T-cell (primary cell): Measurements from ENCODE around the gene GID8. TPM values are rescaled to one million over a fixed set of nuclear protein-coding genes. Genes with fewer than 3 reads are reported as not detected.

Experiments
- ATAC-seq, 4 experiments: fragments of 200-7000 bp in 3 of 4; fragments of 150-1000 bp in 1 of 4; cut with Tn5 transposase; replicated peaks in 1 of 4; 1 replicate in 3 of 4; 2 replicates in 1 of 4; pipeline ENCODE4 v1.10.0; 2021; ENCODE audit warnings: moderate library complexity in 3 of 4, mild to moderate bottlenecking in 2 of 4, moderate number of reproducible peaks in 1 of 4
- CTCF ChIA-PET, 2 donors: fragments of 300-600 bp; sonication (Branson Sonifier 250); formaldehyde crosslinking; loops; one replicate each; lab custom pipeline; 2022; ENCODE audit warnings: antibody characterized with exemption in 2 of 2; lab: Charles Lee
- POLR2A ChIA-PET, 2 donors: fragments of 300-600 bp; sonication (Branson Sonifier 250); formaldehyde crosslinking; loops; one replicate each; lab custom pipeline; 2022; ENCODE audit warnings: antibody characterized with exemption in 2 of 2; lab: Charles Lee
- DNase-seq, 35 experiments: peaks; one replicate each; pipeline versions ENCODE4 v3.0.0 to v3.0.0-alpha.2; 2013 to 2023
- H3K27ac ChIP-seq: one replicate; pipeline ENCODE4 v1.5.1; 2013; ENCODE audit warnings: low read length
- H3K27me3 ChIP-seq, 2 experiments: replicated peaks in 1 of 2; 1 replicate in 1 of 2; 2 replicates in 1 of 2; pipeline versions ENCODE4 v1.6.1 to v1.7.0; 2013; ENCODE audit warnings: low read length in 1 of 2, mixed read lengths in 1 of 2; ENCODE audit not compliant: control insufficient read depth in 2 of 2, insufficient read depth in 2 of 2; ENCODE audit errors: extremely low read depth in 1 of 2
- H3K36me3 ChIP-seq, 2 donors: 1 replicate in 1 of 2; 2 replicates in 1 of 2; pipeline versions ENCODE4 v1.6.1 to v1.7.0; 2013; ENCODE audit warnings: low read length in 1 of 2; ENCODE audit not compliant: control insufficient read depth in 2 of 2, insufficient read depth in 1 of 2; ENCODE audit errors: extremely low read depth in 1 of 2
- H3K4me1 ChIP-seq, 2 experiments: 1 replicate in 1 of 2; 2 replicates in 1 of 2; pipeline versions ENCODE4 v1.6.1 to v1.7.0; 2013; ENCODE audit warnings: low read length in 2 of 2, mixed read lengths in 1 of 2; ENCODE audit not compliant: insufficient read depth in 2 of 2, control insufficient read depth in 1 of 2; ENCODE audit errors: extremely low read depth in 1 of 2
- H3K4me3 ChIP-seq, 2 donors: 1 replicate in 1 of 2; 2 replicates in 1 of 2; pipeline versions ENCODE4 v1.5.1 to v1.7.0; 2013; ENCODE audit warnings: mild to moderate bottlenecking in 2 of 2, low read length in 1 of 2, moderate library complexity in 1 of 2; ENCODE audit not compliant: control insufficient read depth in 1 of 2; ENCODE audit errors: extremely low read depth in 1 of 2
- H3K9me3 ChIP-seq: 2 replicates; pipeline ENCODE4 v1.7.0; 2013
- H3K27ac Mint-ChIP-seq, 2 donors: one replicate each; pipeline ENCODE4 v1.8.0; 2020 to 2021; ENCODE audit warnings: mild to moderate bottlenecking in 2 of 2, mixed read lengths in 2 of 2
- H3K27me3 Mint-ChIP-seq, 2 donors: one replicate each; pipeline ENCODE4 v1.8.0; 2021 to 2022; ENCODE audit warnings: mixed read lengths in 2 of 2
- H3K36me3 Mint-ChIP-seq: one replicate; pipeline ENCODE4 v1.8.0; 2021; ENCODE audit warnings: mixed read lengths
- H3K4me1 Mint-ChIP-seq, 3 donors: one replicate each; pipeline ENCODE4 v1.8.0; 2020 to 2022; ENCODE audit warnings: mixed read lengths in 3 of 3, mild to moderate bottlenecking in 1 of 3
- H3K4me3 Mint-ChIP-seq, 3 donors: one replicate each; pipeline ENCODE4 v1.8.0; 2020 to 2022; ENCODE audit warnings: mild to moderate bottlenecking in 3 of 3, mixed read lengths in 3 of 3, moderate library complexity in 3 of 3
- H3K9me3 Mint-ChIP-seq, 3 donors: one replicate each; pipeline ENCODE4 v1.8.0; 2020 to 2022; ENCODE audit warnings: mixed read lengths in 3 of 3
- WGBS: methylation state at CpG from one replicate; pipeline ENCODE4 v1.1.5; 2013; ENCODE audit warnings: missing lambda C conversion rate; ENCODE audit not compliant: insufficient coverage; 5-methylcytosine and 5-hydroxymethylcytosine counted together
- total RNA-seq, 35 experiments: library from RNA in 6 of 35; stranded (reverse) in 6 of 35; fragments of 120-200 nt in 1 of 35; gene quantifications; one replicate each; pipeline versions ENCODE4 v1.2.1 to v1.2.4 and lab custom pipeline; 2013 to 2026

Gene GID8
- total RNA-seq, 5 donors from 2014 or later (not counting 1 experiment from before 2014, with no cell fraction given) = 33.1 to 43.4 (median 41.2) TPM

- Mint-ChIP-seq H3K36me3 (peaks cover 64% of the 10 kb centered on the region), H3K27me3 (no peaks in the 10 kb centered on the region), H3K4me3 (no peak overlapping the region), H3K27ac (no peak overlapping the region), H3K9me3 (no peaks in the 10 kb centered on the region), H3K4me1 (peaks cover 15 to 31% (median 17%) of the 10 kb centered on the region in 3 donors)
- POLR2A ChIA-PET = no interaction called here
- Histone ChIP-seq H3K9me3 (no peaks in the 10 kb centered on the region), H3K36me3 (peaks cover 21 to 89% of the 10 kb centered on the region in 2 donors), H3K27me3 (no peaks in the 10 kb centered on the region), H3K4me3 (no peak overlapping the region), H3K4me1 (peaks cover 0 to 1% of the 10 kb centered on the region in 2 experiments), H3K27ac (no peak overlapping the region)
- no peak for ATAC-seq
- CTCF ChIA-PET = interaction anchor here (0.7 to 1.2 kb wide), 2 partner anchors 27 to 76 kb away, joined by 3 read pairs; no protein-coding TSS in a partner anchor
- 96% methylated on average over 23 of the region's 25 CpGs for WGBS
- DNase-seq = no peak
Measured at GRCh38 chr20:62945771-62946339, 7.9 kb downstream of the GID8 start.

- POLR2A ChIA-PET = no interaction called here
- H3K4me3 ChIP-seq = no peak overlapping the region
- Mint-ChIP-seq H3K36me3 (peaks cover 57% of the 10 kb centered on the region), H3K4me3 (no peak overlapping the region), H3K9me3 (no peaks in the 10 kb centered on the region), H3K27ac (no peak overlapping the region), H3K27me3 (no peaks in the 10 kb centered on the region), H3K4me1 (peaks cover 8 to 22% (median 11%) of the 10 kb centered on the region in 3 donors)
- peaks cover 21 to 78% of the 10 kb centered on the region in 2 donors for H3K36me3 ChIP-seq
- H3K27me3 ChIP-seq = no peaks in the 10 kb centered on the region
- no peak for DNase-seq
- 85% methylated on average over 8 of the region's 10 CpGs for WGBS
- CTCF ChIA-PET = interaction anchor here in 1 of 2 donors (0.7 kb wide), 1 partner anchor 75 kb away, joined by 3 read pairs; no protein-coding TSS in a partner anchor
- no peaks in the 10 kb centered on the region for H3K9me3 ChIP-seq
- ATAC-seq = no peak
- peaks cover 4 to 9% of the 10 kb centered on the region in 2 experiments for H3K4me1 ChIP-seq
- H3K27ac ChIP-seq = no peak overlapping the region
Measured at GRCh38 chr20:62946918-62947317, 9.0 kb downstream of the GID8 start.

- no peaks in the 10 kb centered on the region for H3K27me3 ChIP-seq
- 97% methylated on average over 15 of the region's 17 CpGs for WGBS
- Mint-ChIP-seq H3K27me3 (no peaks in the 10 kb centered on the region), H3K4me3 (no peak overlapping the region), H3K9me3 (no peaks in the 10 kb centered on the region), H3K4me1 (peaks cover 11 to 21% (median 15%) of the 10 kb centered on the region in 3 donors), H3K36me3 (peaks cover 50% of the 10 kb centered on the region), H3K27ac (no peak overlapping the region)
- H3K9me3 ChIP-seq = no peaks in the 10 kb centered on the region
- DNase-seq (no peak), ATAC-seq (no peak)
- H3K4me1 ChIP-seq = peaks cover 4 to 17% of the 10 kb centered on the region in 2 experiments
- ChIA-PET CTCF (no interaction called here), POLR2A (no interaction called here)
- H3K27ac ChIP-seq = no peak overlapping the region
- H3K4me3 ChIP-seq = no peak overlapping the region
- H3K36me3 ChIP-seq = peaks cover 21 to 70% of the 10 kb centered on the region in 2 donors
Measured at GRCh38 chr20:62947532-62948300, 9.8 kb downstream of the GID8 start.

- CTCF ChIA-PET = no interaction called here
- H3K4me1 Mint-ChIP-seq = peaks cover 21 to 29% (median 29%) of the 10 kb centered on the region in 3 donors
- Histone ChIP-seq H3K4me3 (no peak overlapping the region), H3K4me1 (peaks cover 12 to 33% of the 10 kb centered on the region in 2 experiments), H3K36me3 (peaks cover 21 to 57% of the 10 kb centered on the region in 2 donors), H3K9me3 (no peaks in the 10 kb centered on the region), H3K27ac (no peak overlapping the region), H3K27me3 (no peaks in the 10 kb centered on the region)
- H3K4me3 Mint-ChIP-seq = no peak overlapping the region
- 100% methylated on average over 4 of the region's 6 CpGs for WGBS
- POLR2A ChIA-PET = interaction anchor here in 1 of 2 donors (0.5 kb wide), 1 partner anchor 9 kb away, joined by 3 read pairs; no protein-coding TSS in a partner anchor
- H3K36me3 Mint-ChIP-seq = peaks cover 40% of the 10 kb centered on the region
- no peak overlapping the region for H3K27ac Mint-ChIP-seq
- ATAC-seq (no peak), DNase-seq (no peak)
- no peaks in the 10 kb centered on the region for H3K27me3 Mint-ChIP-seq
- H3K9me3 Mint-ChIP-seq = no peaks in the 10 kb centered on the region
Measured at GRCh38 chr20:62949153-62949821, 11.3 kb downstream of the GID8 start.

- Mint-ChIP-seq H3K4me3 (no peak overlapping the region), H3K36me3 (peaks cover 34% of the 10 kb centered on the region), H3K27me3 (no peaks in the 10 kb centered on the region), H3K4me1 (peaks cover 27 to 34% (median 34%) of the 10 kb centered on the region in 3 donors), H3K27ac (no peak overlapping the region), H3K9me3 (no peaks in the 10 kb centered on the region)
- H3K4me3 ChIP-seq = no peak overlapping the region
- no peak overlapping the region for H3K27ac ChIP-seq
- peaks cover 21 to 50% of the 10 kb centered on the region in 2 donors for H3K36me3 ChIP-seq
- H3K9me3 ChIP-seq = no peaks in the 10 kb centered on the region
- DNase-seq = no peak
- H3K4me1 ChIP-seq = peaks cover 12 to 40% of the 10 kb centered on the region in 2 experiments
- ATAC-seq = no peak
- WGBS = 97% methylated on average over 10 of the region's 12 CpGs
- H3K27me3 ChIP-seq = no peaks in the 10 kb centered on the region
- CTCF ChIA-PET = no interaction called here
- POLR2A ChIA-PET = no interaction called here
Measured at GRCh38 chr20:62949962-62950361, 12.0 kb downstream of the GID8 start.

GRCh38 chr20:62950741-62951140 is 12.8 kb downstream of the GID8 start:
- Histone ChIP-seq H3K27ac (no peak overlapping the region), H3K27me3 (no peaks in the 10 kb centered on the region), H3K36me3 (peaks cover 15 to 42% of the 10 kb centered on the region in 2 donors), H3K4me3 (no peak overlapping the region), H3K9me3 (no peaks in the 10 kb centered on the region), H3K4me1 (peaks cover 12 to 42% of the 10 kb centered on the region in 2 experiments)
- CTCF ChIA-PET = no interaction called here
- DNase-seq = no peak
- 100% methylated on average over 6 of the region's 8 CpGs for WGBS
- H3K4me1 Mint-ChIP-seq = peaks cover 30 to 34% (median 34%) of the 10 kb centered on the region in 3 donors
- no peak overlapping the region for H3K4me3 Mint-ChIP-seq
- no peaks in the 10 kb centered on the region for H3K27me3 Mint-ChIP-seq
- POLR2A ChIA-PET = no interaction called here
- H3K9me3 Mint-ChIP-seq = no peaks in the 10 kb centered on the region
- ATAC-seq = no peak
- peak overlapping the region in 1 of 2 donors; percentile 16 for H3K27ac Mint-ChIP-seq
- peaks cover 33% of the 10 kb centered on the region for H3K36me3 Mint-ChIP-seq
